HepG2 (cell line): ENCODE data around the gene PRKAR1A. TPM values are rescaled to one million over a fixed set of nuclear protein-coding genes. Genes with fewer than 3 reads are reported as not detected.

Experiments used
- ATAC-seq: fragments of 200-7000 bp; cut with Tn5 transposase; 3 replicates; pipeline ENCODE4 v1.9.1; 2020; ENCODE audit warnings: mild to moderate bottlenecking, moderate library complexity
- BruUV-seq: library from RNA; stranded (reverse); fragments of 400-500 nt; replicated peaks from 2 replicates; lab custom pipeline; 2021; lab: Mats Ljungman, UMichigan
- CTCF ChIA-PET: fragments of 300-600 bp; formaldehyde crosslinking; extraction: SDS; loops from one replicate; lab custom pipeline; 2021; ENCODE audit warnings: low total read pairs, inconsistent platforms, low intra/inter-chr PET ratio; lab: Yijun Ruan, JAX
- POLR2A ChIA-PET: fragments of 350-600 bp; sonication (Branson Sonifier 250); formaldehyde crosslinking; loops from one replicate; lab custom pipeline; 2020; ENCODE audit warnings: antibody characterized with exemption, inconsistent platforms; lab: Yijun Ruan, JAX
- DNase-seq: peaks from one replicate; pipeline ENCODE4 v3.0.0-alpha.2; 2015; ENCODE audit warnings: low spot score
- FAIRE-seq: peaks from 3 replicates; lab custom pipeline; 2011; peaks lifted over from hg19 to GRCh38; lab: Jason Lieb, UNC
- H2AFZ ChIP-seq: one replicate; pipeline ENCODE4 v1.6.1; 2011; ENCODE audit warnings: low read length, inconsistent platforms
- H3K27ac ChIP-seq: fragments of 300-600 bp; 3 replicates; pipeline ENCODE4 v1.8.0; 2011; ENCODE audit warnings: mixed run types, mild to moderate bottlenecking, mixed read lengths, low read length, inconsistent platforms; ENCODE audit not compliant: insufficient read depth; ENCODE audit errors: extremely low read length
- H3K27me3 ChIP-seq, 2 experiments: fragments of 200-600 bp in 1 of 2; 2 replicates in 1 of 2; 3 replicates in 1 of 2; pipeline versions ENCODE4 v1.6.0 to v1.8.0; 2011; ENCODE audit warnings: low read length in 2 of 2, mild to moderate bottlenecking in 2 of 2, moderate library complexity in 2 of 2, inconsistent platforms in 1 of 2; ENCODE audit not compliant: insufficient read depth in 2 of 2, control insufficient read depth in 1 of 2
- H3K36me3 ChIP-seq, 2 experiments: fragments of 200-600 bp in 1 of 2; replicated peaks in 1 of 2; 2 replicates in 1 of 2; 3 replicates in 1 of 2; pipeline versions ENCODE4 v1.5.1 to v1.8.0; 2011; ENCODE audit warnings: low read length in 2 of 2, inconsistent platforms in 1 of 2; ENCODE audit not compliant: insufficient read depth in 2 of 2, control insufficient read depth in 1 of 2
- H3K4me1 ChIP-seq: 2 replicates; pipeline ENCODE4 v1.5.1; 2012; ENCODE audit warnings: low read length, inconsistent platforms; ENCODE audit not compliant: insufficient read depth
- H3K4me2 ChIP-seq: 2 replicates; pipeline ENCODE4 v1.6.0; 2011; ENCODE audit warnings: low read depth, low read length, inconsistent platforms
- H3K4me3 ChIP-seq, 3 experiments: fragments of 200-600 bp in 1 of 3; sonication (generic), shearing (Covaris generic) in 1 of 3; replicated peaks in 1 of 3; 2 replicates each; pipeline ENCODE4 v1.5.1; 2011 to 2016; ENCODE audit warnings: low read length in 3 of 3, inconsistent platforms in 2 of 3, low read depth in 2 of 3, mild to moderate bottlenecking in 2 of 3, control low read depth in 1 of 3, mixed read lengths in 1 of 3; ENCODE audit not compliant: insufficient read depth in 1 of 3
- H3K79me2 ChIP-seq: one replicate; pipeline ENCODE4 v1.6.1; 2011; ENCODE audit warnings: low read length, inconsistent platforms; ENCODE audit not compliant: insufficient read depth
- H3K9ac ChIP-seq: 2 replicates; pipeline ENCODE4 v1.6.0; 2011; ENCODE audit warnings: mild to moderate bottlenecking, low read depth, low read length, inconsistent platforms; ENCODE audit not compliant: insufficient read depth
- H3K9me3 ChIP-seq: 2 replicates; pipeline ENCODE4 v1.5.1; 2012; ENCODE audit warnings: mild to moderate bottlenecking, low read length
- H4K20me1 ChIP-seq: 2 replicates; pipeline ENCODE4 v1.6.0; 2011; ENCODE audit warnings: inconsistent platforms, mild to moderate bottlenecking, low read length, moderate library complexity; ENCODE audit not compliant: insufficient read depth
- HNRNPL ChIP-seq: fragments of 200-400 bp; formaldehyde crosslinking; IDR thresholded peaks from 2 replicates; pipeline ENCODE4 v1.6.1; 2017; ENCODE audit warnings: mild to moderate bottlenecking, low read depth, low read length
- KDM1A ChIP-seq: IDR thresholded peaks from 2 replicates; pipeline ENCODE4 v1.6.1; 2016; ENCODE audit warnings: missing compliant biosample characterization
- KLF13 ChIP-seq: sonication (generic); formaldehyde crosslinking; IDR thresholded peaks from 2 replicates; pipeline ENCODE4 v1.4.0; 2020; ENCODE audit warnings: mild to moderate bottlenecking, missing genetic modification reagents
- NRL ChIP-seq: sonication (generic); formaldehyde crosslinking; IDR thresholded peaks from 2 replicates; pipeline ENCODE4 v1.5.0; 2020; ENCODE audit warnings: missing genetic modification reagents, mild to moderate bottlenecking, moderate library complexity, borderline replicate concordance
- ZBTB38 ChIP-seq: sonication (generic); formaldehyde crosslinking; IDR thresholded peaks from 2 replicates; pipeline ENCODE4 v1.5.1; 2020; ENCODE audit warnings: mild to moderate bottlenecking, missing genetic modification reagents
- ZMYM2 ChIP-seq: sonication (generic); formaldehyde crosslinking; IDR thresholded peaks from 2 replicates; pipeline ENCODE4 v1.8.0; 2022; ENCODE audit warnings: mild to moderate bottlenecking, missing genetic modification reagents
- ZMYM3 ChIP-seq: sonication (generic); formaldehyde crosslinking; IDR thresholded peaks from 2 replicates; pipeline ENCODE4 v1.5.1; 2020; ENCODE audit warnings: mild to moderate bottlenecking, missing genetic modification reagents
- ZNF329 ChIP-seq: sonication (generic); formaldehyde crosslinking; IDR thresholded peaks from 2 replicates; pipeline ENCODE4 v1.9.0; 2021; ENCODE audit warnings: low read depth, mild to moderate bottlenecking, missing genetic modification reagents
- ZNF615 ChIP-seq: sonication (generic); formaldehyde crosslinking; IDR thresholded peaks from 2 replicates; pipeline ENCODE4 v1.5.0; 2020; ENCODE audit warnings: mild to moderate bottlenecking, missing genetic modification reagents, borderline replicate concordance
- ZNF629 ChIP-seq: sonication (generic); formaldehyde crosslinking; conservative IDR thresholded peaks from 2 replicates; pipeline ENCODE4 v1.5.0; 2020; ENCODE audit warnings: missing genetic modification reagents
- WGBS: methylation state at CpG from one replicate; pipeline ENCODE4 v1.1.6; 2017; ENCODE audit warnings: low lambda C conversion rate; 5-methylcytosine and 5-hydroxymethylcytosine counted together
- in situ Hi-C: cut with HindIII; loops from 2 replicates; pipeline ENCODE4 v1.10.0; 2017; ENCODE audit warnings: low pct_unique_long_range_greater_than_20kb; ENCODE audit not compliant: extremely low pct_ligation_motif_present
- intact Hi-C: fragments of 100-400 bp; cut with micrococcal nuclease; formaldehyde crosslinking; loops from one replicate; pipeline ENCODE4 v1.10.0; 2022; ENCODE audit not compliant: unreplicated experiment
- polyA plus RNA-seq, 8 experiments: library from polyadenylated mRNA; depleted of rRNA in 3 of 8; stranded (reverse) in 7 of 8; unstranded in 1 of 8; fragments of >200 nt; fragmentation: Illumina TruSeq in 4 of 8; extraction: Trizol in 4 of 8; gene quantifications; 2 replicates each; pipeline versions ENCODE4 v1.2.1 to v1.2.3, GENCODE V29; 2011 to 2016; ENCODE audit warnings: low read depth in 4 of 8, missing spikeins in 1 of 8, mixed read lengths in 1 of 8; ENCODE audit not compliant: insufficient read depth in 1 of 8
- total RNA-seq, 5 experiments: library from RNA; depleted of rRNA; stranded (reverse); fragments of >200 nt; fragmentation: Illumina TruSeq; extraction: Trizol; gene quantifications; 2 replicates each; pipeline ENCODE4 v1.2.3, GENCODE V29; 2016; ENCODE audit warnings: low read depth in 1 of 5
- TF ChIP-seq, protein P1 (sequence below): sonication (generic); formaldehyde crosslinking; conservative IDR thresholded peaks from 2 replicates; pipeline ENCODE4 v1.8.1; 2023; ENCODE audit warnings: missing genetic modification reagents
- TF ChIP-seq, protein P2 (sequence below): sonication (generic); formaldehyde crosslinking; conservative IDR thresholded peaks from 2 replicates; pipeline ENCODE4 v1.4.0; 2020; ENCODE audit warnings: mild to moderate bottlenecking, missing genetic modification reagents, moderate library complexity

Gene PRKAR1A
- total and polyA plus RNA-seq, 2 of the 13 experiments (the other 11 are each of a cell fraction or from before 2014, with no cell fraction given), result 265 to 266 TPM

DNA sequence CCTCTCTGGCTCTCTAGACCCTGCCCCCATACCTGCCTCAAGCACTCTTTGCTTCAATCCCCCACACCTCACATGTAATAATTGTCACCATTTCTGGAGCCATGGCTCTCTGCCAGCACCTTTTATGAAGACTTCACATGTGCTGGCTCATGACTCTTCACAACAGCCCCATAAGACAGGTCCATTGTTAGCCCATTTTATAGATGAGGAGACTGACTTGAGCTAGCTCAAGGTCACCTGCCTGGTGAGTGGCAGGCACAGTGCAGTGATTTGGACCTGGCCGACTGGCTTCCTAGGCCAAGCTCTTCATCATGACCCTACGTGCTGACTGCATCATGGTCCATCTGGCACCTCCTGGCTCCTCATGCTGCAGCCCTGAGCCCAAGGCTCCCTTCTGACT, 63.9 kb downstream of the PRKAR1A start:
- H3K27ac ChIP-seq, result no peak overlapping the region
- ATAC-seq (no peak), DNase-seq (no peak), FAIRE-seq (no peak)
- CTCF ChIA-PET, result no interaction called here
- no peaks in the 10 kb centered on the region for H4K20me1 ChIP-seq
- BruUV-seq, result no TSS peak
- intact Hi-C loops, result no loop called here
- WGBS, result 100% methylated on average over 2 of the region's 2 CpGs
- no peaks in the 10 kb centered on the region for H3K79me2 ChIP-seq
- no peaks in the 10 kb centered on the region for H3K9me3 ChIP-seq
- no peaks in the 10 kb centered on the region for H3K27me3 ChIP-seq
- TF ChIP-seq HNRNPL (no peak), ZMYM3 (CRISPR knock-in tag) (peak; percentile 79), ZBTB38 (CRISPR knock-in tag) (no peak), KLF13 (peak; percentile 37; the same call in 1 of the 2 replicates), NRL (0 out of 2 replicates have a peak, but pooled peaks have one; percentile 34), KDM1A (CRISPR knock-in tag) (peak; percentile 75; the same call in 1 of the 2 replicates), ZNF329 (CRISPR knock-in tag) (no peak), ZNF629 (CRISPR knock-in tag) (peak; percentile 93), ZNF615 (CRISPR knock-in tag) (no peak), ZMYM2 (0 out of 2 replicates have a peak, but pooled peaks have one; percentile 25)
- TF ChIP-seq, protein P1, sequence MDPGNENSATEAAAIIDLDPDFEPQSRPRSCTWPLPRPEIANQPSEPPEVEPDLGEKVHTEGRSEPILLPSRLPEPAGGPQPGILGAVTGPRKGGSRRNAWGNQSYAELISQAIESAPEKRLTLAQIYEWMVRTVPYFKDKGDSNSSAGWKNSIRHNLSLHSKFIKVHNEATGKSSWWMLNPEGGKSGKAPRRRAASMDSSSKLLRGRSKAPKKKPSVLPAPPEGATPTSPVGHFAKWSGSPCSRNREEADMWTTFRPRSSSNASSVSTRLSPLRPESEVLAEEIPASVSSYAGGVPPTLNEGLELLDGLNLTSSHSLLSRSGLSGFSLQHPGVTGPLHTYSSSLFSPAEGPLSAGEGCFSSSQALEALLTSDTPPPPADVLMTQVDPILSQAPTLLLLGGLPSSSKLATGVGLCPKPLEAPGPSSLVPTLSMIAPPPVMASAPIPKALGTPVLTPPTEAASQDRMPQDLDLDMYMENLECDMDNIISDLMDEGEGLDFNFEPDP (CRISPR knock-in tag), result 0 out of 2 replicates have a peak, but pooled peaks have one; percentile 19
- TF ChIP-seq, protein P2, sequence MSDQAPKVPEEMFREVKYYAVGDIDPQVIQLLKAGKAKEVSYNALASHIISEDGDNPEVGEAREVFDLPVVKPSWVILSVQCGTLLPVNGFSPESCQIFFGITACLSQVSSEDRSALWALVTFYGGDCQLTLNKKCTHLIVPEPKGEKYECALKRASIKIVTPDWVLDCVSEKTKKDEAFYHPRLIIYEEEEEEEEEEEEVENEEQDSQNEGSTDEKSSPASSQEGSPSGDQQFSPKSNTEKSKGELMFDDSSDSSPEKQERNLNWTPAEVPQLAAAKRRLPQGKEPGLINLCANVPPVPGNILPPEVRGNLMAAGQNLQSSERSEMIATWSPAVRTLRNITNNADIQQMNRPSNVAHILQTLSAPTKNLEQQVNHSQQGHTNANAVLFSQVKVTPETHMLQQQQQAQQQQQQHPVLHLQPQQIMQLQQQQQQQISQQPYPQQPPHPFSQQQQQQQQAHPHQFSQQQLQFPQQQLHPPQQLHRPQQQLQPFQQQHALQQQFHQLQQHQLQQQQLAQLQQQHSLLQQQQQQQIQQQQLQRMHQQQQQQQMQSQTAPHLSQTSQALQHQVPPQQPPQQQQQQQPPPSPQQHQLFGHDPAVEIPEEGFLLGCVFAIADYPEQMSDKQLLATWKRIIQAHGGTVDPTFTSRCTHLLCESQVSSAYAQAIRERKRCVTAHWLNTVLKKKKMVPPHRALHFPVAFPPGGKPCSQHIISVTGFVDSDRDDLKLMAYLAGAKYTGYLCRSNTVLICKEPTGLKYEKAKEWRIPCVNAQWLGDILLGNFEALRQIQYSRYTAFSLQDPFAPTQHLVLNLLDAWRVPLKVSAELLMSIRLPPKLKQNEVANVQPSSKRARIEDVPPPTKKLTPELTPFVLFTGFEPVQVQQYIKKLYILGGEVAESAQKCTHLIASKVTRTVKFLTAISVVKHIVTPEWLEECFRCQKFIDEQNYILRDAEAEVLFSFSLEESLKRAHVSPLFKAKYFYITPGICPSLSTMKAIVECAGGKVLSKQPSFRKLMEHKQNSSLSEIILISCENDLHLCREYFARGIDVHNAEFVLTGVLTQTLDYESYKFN (CRISPR knock-in tag), result no peak
- POLR2A ChIA-PET, result interaction anchor here (1.0 to 1.4 kb wide), 2 partner anchors 10 to 22 kb away, joined by 3 read pairs; no protein-coding TSS in a partner anchor
- H3K4me1 ChIP-seq, result peaks cover 24% of the 10 kb centered on the region
- no peak overlapping the region for H3K4me3 ChIP-seq
- in situ Hi-C loops, result loop anchor here (10.0 kb wide), 1 partner anchor 59 kb away; no protein-coding TSS in a partner anchor
- H2AFZ ChIP-seq, result no peak overlapping the region
- H3K4me2 ChIP-seq, result no peak overlapping the region
- no peaks in the 10 kb centered on the region; a peak in 1 of 5 replicates for H3K36me3 ChIP-seq
- no peak overlapping the region for H3K9ac ChIP-seq
